UCSD-AML1 (cell line): ENCODE measurements around the gene OGFR.

ENCODE experiments used
- DNase-seq: peaks from one replicate; lab custom pipeline; 2025; ENCODE audit not compliant: unreplicated experiment; lab: John Stamatoyannopoulos, UW

OGFR gene

GRCh38 chr20:62769346-62770071, 35.1 kb upstream of the OGFR start:
- DNase-seq: no peak

- no peak for DNase-seq
These were observed 34.3 kb upstream of the OGFR start for GRCh38 chr20:62770111-62770910.

GRCh38 chr20:62770916-62771315, 33.7 kb upstream of the OGFR start:
- no peak for DNase-seq

GRCh38 chr20:62771396-62772102, 33.1 kb upstream of the OGFR start:
- no peak for DNase-seq

- no peak for DNase-seq
These were observed 32.5 kb upstream of the OGFR start for GRCh38 chr20:62772103-62772611.

GRCh38 chr20:62772619-62772989, 32.0 kb upstream of the OGFR start:
- DNase-seq: no peak

- no peak for DNase-seq
These were observed 31.4 kb upstream of the OGFR start for GRCh38 chr20:62772990-62773844.

GRCh38 chr20:62773845-62774714, 30.6 kb upstream of the OGFR start:
- DNase-seq: no peak

GRCh38 chr20:62774762-62775161, 29.9 kb upstream of the OGFR start:
- peak; percentile 71 for DNase-seq

GRCh38 chr20:62775206-62775605, 29.4 kb upstream of the OGFR start:
- DNase-seq: no peak

GRCh38 chr20:62776035-62776691, 28.5 kb upstream of the OGFR start:
- DNase-seq: no peak

GRCh38 chr20:62776692-62777527, 27.7 kb upstream of the OGFR start:
- DNase-seq: peak; percentile 54

GRCh38 chr20:62777528-62777830, 27.2 kb upstream of the OGFR start:
- DNase-seq: no peak

- no peak for DNase-seq
These were observed 26.6 kb upstream of the OGFR start for GRCh38 chr20:62778058-62778457.

GRCh38 chr20:62778601-62779416, 25.8 kb upstream of the OGFR start:
- no peak for DNase-seq

- DNase-seq: no peak
These were observed 25.3 kb upstream of the OGFR start for GRCh38 chr20:62779417-62779685.

GRCh38 chr20:62780204-62780603, 24.4 kb upstream of the OGFR start:
- no peak for DNase-seq

GRCh38 chr20:62780696-62781095, 23.9 kb upstream of the OGFR start:
- no peak for DNase-seq
